Calu3 (cell line): ENCODE results near the gene WDR81. TPM values are rescaled to one million over a fixed set of nuclear protein-coding genes. Genes with fewer than 3 reads are reported as not detected.

Experiments used
- BruUV-seq: library from RNA; stranded (reverse); fragments of 400-500 nt; replicated peaks from 2 replicates; lab custom pipeline; 2021; lab: Mats Ljungman, UMichigan
- CTCF ChIA-PET: fragments of 300-600 bp; sonication (Branson Sonifier 250); formaldehyde crosslinking; loops from one replicate; lab custom pipeline; 2022; ENCODE audit warnings: antibody characterized with exemption; lab: Charles Lee
- DNase-seq: peaks from one replicate; pipeline ENCODE4 v3.0.0; 2022
- H3K27ac Mint-ChIP-seq: one replicate; pipeline ENCODE4 v1.8.0; 2022; ENCODE audit warnings: mixed read lengths; ENCODE audit not compliant: unreplicated experiment
- H3K27me3 Mint-ChIP-seq: one replicate; pipeline ENCODE4 v1.8.0; 2022; ENCODE audit warnings: mixed read lengths; ENCODE audit not compliant: unreplicated experiment
- H3K36me3 Mint-ChIP-seq: one replicate; pipeline ENCODE4 v1.8.0; 2022; ENCODE audit warnings: mild to moderate bottlenecking, moderate library complexity, mixed read lengths; ENCODE audit not compliant: insufficient read depth, unreplicated experiment
- H3K4me1 Mint-ChIP-seq: one replicate; pipeline ENCODE4 v1.8.0; 2022; ENCODE audit warnings: mild to moderate bottlenecking, low read depth, mixed read lengths; ENCODE audit not compliant: unreplicated experiment
- H3K4me3 Mint-ChIP-seq: one replicate; pipeline ENCODE4 v1.8.0; 2022; ENCODE audit warnings: mild to moderate bottlenecking, low read depth, moderate library complexity, mixed read lengths; ENCODE audit not compliant: unreplicated experiment
- H3K9me3 Mint-ChIP-seq: one replicate; pipeline ENCODE4 v1.8.0; 2022; ENCODE audit warnings: low read depth, mixed read lengths; ENCODE audit not compliant: unreplicated experiment
- intact Hi-C: fragments of 100-400 bp; cut with micrococcal nuclease; formaldehyde crosslinking; loops from one replicate; pipeline ENCODE4 v1.10.0; 2022; ENCODE audit not compliant: unreplicated experiment
- total RNA-seq: library from RNA; stranded (reverse); gene quantifications from 2 replicates; pipeline ENCODE4 v1.2.3, GENCODE V29; 2022
- TF ChIP-seq, protein P1 (sequence below): fragments of 200-600 bp; IDR thresholded peaks from one replicate; pipeline ENCODE4 v1.8.0; 2022; ENCODE audit warnings: antibody characterized with exemption; ENCODE audit not compliant: unreplicated experiment

WDR81 gene
- total RNA-seq, 1 experiment from 2014 or later, result 11.2 TPM

DNA sequence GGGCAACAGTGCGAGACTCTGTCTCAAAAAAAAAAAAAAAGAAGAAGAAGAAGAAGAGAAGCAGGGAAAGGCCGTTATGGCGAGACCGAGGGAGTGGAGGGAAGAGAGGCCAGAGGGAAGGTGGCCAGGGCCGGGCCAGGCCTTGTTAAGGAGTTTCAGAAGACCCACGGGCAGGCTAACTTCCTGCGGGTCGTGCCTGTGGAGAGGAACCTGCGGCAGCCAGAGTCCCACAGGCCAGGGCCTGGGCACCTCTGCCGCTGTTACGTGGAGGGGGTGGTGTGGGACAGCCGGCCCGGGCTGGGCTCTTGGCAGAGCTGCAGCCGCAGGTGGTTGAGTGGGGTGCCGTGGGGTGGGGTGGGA, 5.4 kb downstream of the WDR81 start:
- H3K4me1 Mint-ChIP-seq, result no peaks in the 10 kb centered on the region
- intact Hi-C loops, result no loop called here
- no peak overlapping the region for H3K4me3 Mint-ChIP-seq
- CTCF ChIA-PET, result no interaction called here
- no TSS peak for BruUV-seq
- H3K27me3 Mint-ChIP-seq, result no peaks in the 10 kb centered on the region
- peaks cover 6% of the 10 kb centered on the region for H3K36me3 Mint-ChIP-seq
- TF ChIP-seq, protein P1, sequence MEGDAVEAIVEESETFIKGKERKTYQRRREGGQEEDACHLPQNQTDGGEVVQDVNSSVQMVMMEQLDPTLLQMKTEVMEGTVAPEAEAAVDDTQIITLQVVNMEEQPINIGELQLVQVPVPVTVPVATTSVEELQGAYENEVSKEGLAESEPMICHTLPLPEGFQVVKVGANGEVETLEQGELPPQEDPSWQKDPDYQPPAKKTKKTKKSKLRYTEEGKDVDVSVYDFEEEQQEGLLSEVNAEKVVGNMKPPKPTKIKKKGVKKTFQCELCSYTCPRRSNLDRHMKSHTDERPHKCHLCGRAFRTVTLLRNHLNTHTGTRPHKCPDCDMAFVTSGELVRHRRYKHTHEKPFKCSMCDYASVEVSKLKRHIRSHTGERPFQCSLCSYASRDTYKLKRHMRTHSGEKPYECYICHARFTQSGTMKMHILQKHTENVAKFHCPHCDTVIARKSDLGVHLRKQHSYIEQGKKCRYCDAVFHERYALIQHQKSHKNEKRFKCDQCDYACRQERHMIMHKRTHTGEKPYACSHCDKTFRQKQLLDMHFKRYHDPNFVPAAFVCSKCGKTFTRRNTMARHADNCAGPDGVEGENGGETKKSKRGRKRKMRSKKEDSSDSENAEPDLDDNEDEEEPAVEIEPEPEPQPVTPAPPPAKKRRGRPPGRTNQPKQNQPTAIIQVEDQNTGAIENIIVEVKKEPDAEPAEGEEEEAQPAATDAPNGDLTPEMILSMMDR, result no peak
- no peak for DNase-seq
- no peaks in the 10 kb centered on the region for H3K9me3 Mint-ChIP-seq
- H3K27ac Mint-ChIP-seq, result no peak overlapping the region

DNA sequence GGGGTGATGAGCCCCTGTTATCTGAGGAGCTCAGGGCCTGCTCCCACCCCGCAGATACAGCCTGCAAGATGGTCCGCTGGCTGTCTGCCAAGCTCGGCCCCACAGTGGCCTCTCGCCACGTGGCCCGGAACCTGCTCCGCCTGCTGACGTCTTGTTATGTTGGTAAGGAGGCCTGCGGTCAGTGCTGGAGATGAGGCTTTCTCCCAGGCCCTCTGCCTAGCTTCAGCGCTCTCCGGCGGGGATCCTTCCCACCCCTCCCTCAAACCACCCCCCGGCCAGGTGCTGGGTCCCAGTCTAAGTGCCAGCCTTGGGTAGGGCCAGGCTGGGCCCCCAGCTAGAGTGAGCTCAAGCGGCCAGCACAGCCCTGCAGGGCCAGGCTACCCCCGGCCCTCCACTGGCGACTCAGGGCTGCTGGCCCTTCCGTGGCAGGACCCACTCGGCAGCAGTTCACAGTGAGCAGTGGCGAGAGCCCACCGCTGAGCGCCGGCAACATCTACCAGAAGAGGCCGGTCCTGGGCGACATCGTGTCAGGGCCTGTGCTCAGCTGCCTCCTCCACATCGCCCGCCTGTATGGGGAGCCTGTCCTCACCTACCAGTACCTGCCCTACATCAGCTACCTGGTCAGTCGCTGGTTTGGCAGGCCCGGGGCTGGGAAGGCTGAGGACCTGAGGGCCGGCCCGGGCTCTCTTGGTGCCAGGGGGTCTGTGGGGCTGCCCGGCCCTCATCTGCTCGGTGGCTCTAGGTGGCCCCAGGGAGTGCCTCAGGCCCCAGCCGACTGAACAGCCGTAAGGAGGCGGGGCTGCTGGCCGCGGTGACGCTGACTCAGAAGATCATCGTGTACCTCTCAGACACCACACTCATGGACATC, 6.1 kb downstream of the WDR81 start:
- TF ChIP-seq, protein P1, result no peak
- H3K9me3 Mint-ChIP-seq, result no peaks in the 10 kb centered on the region
- H3K27me3 Mint-ChIP-seq, result no peaks in the 10 kb centered on the region
- CTCF ChIA-PET, result interaction anchor here (0.6 kb wide), 1 partner anchor 35 kb away, joined by 3 read pairs; no protein-coding TSS in a partner anchor
- intact Hi-C loops, result no loop called here
- peaks cover under 1% of the 10 kb centered on the region for H3K36me3 Mint-ChIP-seq
- no peak for DNase-seq
- H3K4me1 Mint-ChIP-seq, result no peaks in the 10 kb centered on the region
- H3K27ac Mint-ChIP-seq, result no peak overlapping the region
- BruUV-seq, result no TSS peak
- H3K4me3 Mint-ChIP-seq, result no peak overlapping the region

DNA sequence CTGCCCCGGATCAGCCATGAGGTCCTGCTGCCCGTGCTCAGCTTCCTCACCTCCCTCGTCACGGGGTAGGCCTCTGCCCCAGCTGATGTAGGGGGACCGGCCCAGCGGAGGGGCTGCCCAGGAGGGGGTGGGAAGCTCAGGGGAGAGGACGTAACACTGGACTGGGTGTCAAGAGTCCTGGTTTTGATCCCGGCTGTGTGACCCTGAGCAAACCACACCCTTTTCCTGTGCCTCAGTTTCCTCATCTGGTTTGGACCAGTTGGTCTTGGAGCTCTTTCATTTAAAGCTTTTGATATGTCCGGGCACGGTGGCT, 6.6 kb downstream of the WDR81 start:
- Mint-ChIP-seq H3K4me1 (no peaks in the 10 kb centered on the region), H3K27ac (no peak overlapping the region), H3K27me3 (no peaks in the 10 kb centered on the region), H3K36me3 (no peaks in the 10 kb centered on the region), H3K9me3 (no peaks in the 10 kb centered on the region), H3K4me3 (no peak overlapping the region)
- BruUV-seq, result no TSS peak
- DNase-seq, result no peak
- CTCF ChIA-PET, result interaction anchor here (0.6 kb wide), 1 partner anchor 34 kb away, joined by 3 read pairs; no protein-coding TSS in a partner anchor
- TF ChIP-seq, protein P1, result no peak
- intact Hi-C loops, result no loop called here

DNA sequence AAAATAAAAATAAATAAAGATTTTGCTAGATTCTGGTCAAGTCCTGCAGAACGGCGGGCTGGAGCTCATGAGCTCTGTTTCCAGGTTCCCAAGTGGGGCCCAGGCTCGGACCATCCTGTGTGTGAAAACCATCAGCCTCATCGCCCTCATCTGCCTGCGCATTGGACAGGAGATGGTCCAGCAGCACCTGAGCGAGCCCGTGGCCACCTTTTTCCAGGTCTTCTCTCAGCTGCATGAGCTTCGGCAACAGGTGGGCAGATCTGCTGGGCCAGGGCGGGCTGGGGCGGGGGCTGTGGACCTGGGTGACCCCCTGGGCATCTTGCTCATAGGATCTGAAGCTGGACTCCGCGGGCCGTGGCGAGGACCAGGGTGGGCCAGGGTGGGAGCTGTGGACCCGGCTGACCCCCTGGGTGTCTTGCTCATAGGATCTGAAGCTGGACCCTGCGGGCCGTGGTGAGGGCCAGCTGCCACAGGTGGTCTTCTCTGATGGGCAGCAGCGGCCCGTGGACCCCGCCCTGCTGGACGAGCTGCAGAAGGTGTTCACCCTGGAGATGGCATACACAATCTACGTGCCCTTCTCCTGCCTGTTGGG, 7.8 kb downstream of the WDR81 start:
- Mint-ChIP-seq H3K9me3 (no peaks in the 10 kb centered on the region), H3K4me1 (no peaks in the 10 kb centered on the region), H3K36me3 (no peaks in the 10 kb centered on the region), H3K4me3 (no peak overlapping the region), H3K27me3 (no peaks in the 10 kb centered on the region), H3K27ac (no peak overlapping the region)
- TF ChIP-seq, protein P1, result no peak
- intact Hi-C loops, result no loop called here
- no TSS peak for BruUV-seq
- CTCF ChIA-PET, result no interaction called here
- no peak for DNase-seq
